Fibroblast of villous mesenchyme (primary cell): Measurements from ENCODE around the gene AGPAT1. TPM values are rescaled to one million over a fixed set of nuclear protein-coding genes. Genes with fewer than 3 reads are reported as not detected.
"Not testable (repeated sequence)": the region's sequence is repeated elsewhere in the genome, so short reads cannot be mapped to it uniquely, and the experiment has no call there.

Experiments
- DNase-seq: peaks from one replicate; pipeline ENCODE4 v3.0.0-alpha.2; 2010; ENCODE audit warnings: low read depth
- H3K4me3 ChIP-seq: 2 replicates; pipeline ENCODE4 v1.5.1; 2011; ENCODE audit warnings: low read depth, mild to moderate bottlenecking, low read length
- total RNA-seq: library from RNA; depleted of rRNA; stranded (reverse); fragments of >200 nt; gene quantifications from 2 replicates; pipeline ENCODE4 v1.2.3, GENCODE V29; 2012
- TF ChIP-seq, protein P1 (sequence below): IDR thresholded peaks from 2 replicates; pipeline ENCODE4 v1.5.1; 2012; ENCODE audit warnings: low read depth, mild to moderate bottlenecking, low read length; ENCODE audit not compliant: insufficient read depth

Gene AGPAT1
- total RNA-seq, 1 donor: 30.2 TPM

DNA sequence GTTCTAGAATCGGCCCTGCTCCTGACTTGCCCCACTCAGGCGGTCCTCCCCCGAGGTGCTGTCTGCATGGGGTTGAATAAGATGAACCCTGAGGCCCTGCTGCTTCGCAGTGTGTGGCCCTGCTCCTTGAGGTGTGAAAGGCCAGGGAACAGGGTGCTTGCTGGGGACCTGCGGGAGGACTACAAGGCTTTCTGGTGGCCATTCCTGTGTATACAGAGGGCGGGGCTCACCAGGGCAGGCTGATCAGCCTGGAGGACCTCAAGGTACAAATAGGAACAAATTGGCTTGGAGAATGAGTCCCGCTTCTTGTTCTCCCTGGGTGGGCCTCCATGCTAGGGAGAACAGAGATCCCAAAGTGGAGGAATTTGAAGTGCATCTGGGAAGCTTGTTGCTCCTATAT is 42.3 kb upstream of the AGPAT1 start:
- DNase-seq: no peak
- TF ChIP-seq, protein P1, sequence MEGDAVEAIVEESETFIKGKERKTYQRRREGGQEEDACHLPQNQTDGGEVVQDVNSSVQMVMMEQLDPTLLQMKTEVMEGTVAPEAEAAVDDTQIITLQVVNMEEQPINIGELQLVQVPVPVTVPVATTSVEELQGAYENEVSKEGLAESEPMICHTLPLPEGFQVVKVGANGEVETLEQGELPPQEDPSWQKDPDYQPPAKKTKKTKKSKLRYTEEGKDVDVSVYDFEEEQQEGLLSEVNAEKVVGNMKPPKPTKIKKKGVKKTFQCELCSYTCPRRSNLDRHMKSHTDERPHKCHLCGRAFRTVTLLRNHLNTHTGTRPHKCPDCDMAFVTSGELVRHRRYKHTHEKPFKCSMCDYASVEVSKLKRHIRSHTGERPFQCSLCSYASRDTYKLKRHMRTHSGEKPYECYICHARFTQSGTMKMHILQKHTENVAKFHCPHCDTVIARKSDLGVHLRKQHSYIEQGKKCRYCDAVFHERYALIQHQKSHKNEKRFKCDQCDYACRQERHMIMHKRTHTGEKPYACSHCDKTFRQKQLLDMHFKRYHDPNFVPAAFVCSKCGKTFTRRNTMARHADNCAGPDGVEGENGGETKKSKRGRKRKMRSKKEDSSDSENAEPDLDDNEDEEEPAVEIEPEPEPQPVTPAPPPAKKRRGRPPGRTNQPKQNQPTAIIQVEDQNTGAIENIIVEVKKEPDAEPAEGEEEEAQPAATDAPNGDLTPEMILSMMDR: no peak
- H3K4me3 ChIP-seq: no peak overlapping the region

DNA sequence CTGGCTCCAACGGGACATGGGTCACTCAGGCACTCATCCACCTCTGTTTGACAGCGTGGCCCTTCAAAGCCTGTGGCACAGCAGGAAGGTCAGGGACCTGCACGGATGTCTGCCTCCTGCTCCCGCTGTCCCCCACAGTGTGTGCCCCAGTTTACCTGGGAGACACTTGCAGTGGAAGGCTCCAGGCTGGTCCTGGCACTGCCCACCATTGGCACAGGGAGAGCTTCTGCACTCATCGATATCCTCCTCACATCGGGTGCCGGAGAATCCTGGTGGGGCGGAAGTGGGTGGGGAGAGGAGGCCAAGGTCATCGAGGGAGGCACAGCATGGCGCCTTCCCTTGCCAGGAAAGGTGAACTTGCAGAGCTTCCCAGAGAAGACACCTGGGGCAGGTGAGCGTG is 41.1 kb upstream of the AGPAT1 start:
- TF ChIP-seq, protein P1: no peak
- DNase-seq: no peak
- H3K4me3 ChIP-seq: no peak overlapping the region

DNA sequence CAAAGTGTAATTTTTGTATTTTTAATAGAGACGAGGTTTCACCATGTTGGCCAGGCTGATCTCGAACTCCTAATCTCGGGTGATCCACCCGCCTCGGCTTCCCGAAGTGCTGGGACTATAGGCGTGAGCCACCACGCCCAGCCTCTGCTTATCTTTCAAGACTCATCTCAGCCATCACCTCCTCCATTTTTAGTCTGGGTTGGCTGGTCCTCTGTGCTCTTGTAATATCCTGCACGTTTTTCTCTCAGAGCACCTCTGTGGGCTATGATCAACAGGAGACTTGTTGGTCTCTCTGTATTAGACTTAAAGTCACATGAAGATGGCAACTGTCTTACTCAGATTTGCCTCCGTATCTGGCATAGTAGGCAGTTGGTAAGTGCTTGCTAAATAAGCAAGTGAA is 40.4 kb upstream of the AGPAT1 start:
- no peak overlapping the region for H3K4me3 ChIP-seq
- no peak for DNase-seq
- TF ChIP-seq, protein P1: no peak

GRCh38 chr6:32215617-32216016 is 39.7 kb upstream of the AGPAT1 start:
- TF ChIP-seq, protein P1: no peak
- no peak for DNase-seq
- H3K4me3 ChIP-seq: no peak overlapping the region

DNA sequence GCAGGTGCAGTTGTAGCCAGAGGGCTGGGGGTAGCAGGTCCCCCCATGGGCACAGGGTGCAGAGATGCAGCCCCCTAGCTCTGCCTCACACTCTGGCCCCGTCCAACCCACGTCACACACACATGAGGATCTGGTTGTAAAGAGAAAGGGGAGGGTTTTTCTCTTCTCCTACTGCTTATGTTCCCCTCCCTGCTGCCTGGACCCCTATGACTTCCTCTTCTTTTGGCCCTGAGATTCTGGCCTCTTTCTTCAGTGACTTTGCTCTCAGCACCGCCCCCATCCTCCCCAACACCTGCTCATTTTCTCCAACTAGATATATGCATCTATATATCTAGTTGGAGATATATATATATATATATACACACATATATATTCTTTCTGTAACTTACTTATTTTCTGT is 38.2 kb upstream of the AGPAT1 start:
- H3K4me3 ChIP-seq: no peak overlapping the region
- TF ChIP-seq, protein P1: no peak
- DNase-seq: no peak

DNA sequence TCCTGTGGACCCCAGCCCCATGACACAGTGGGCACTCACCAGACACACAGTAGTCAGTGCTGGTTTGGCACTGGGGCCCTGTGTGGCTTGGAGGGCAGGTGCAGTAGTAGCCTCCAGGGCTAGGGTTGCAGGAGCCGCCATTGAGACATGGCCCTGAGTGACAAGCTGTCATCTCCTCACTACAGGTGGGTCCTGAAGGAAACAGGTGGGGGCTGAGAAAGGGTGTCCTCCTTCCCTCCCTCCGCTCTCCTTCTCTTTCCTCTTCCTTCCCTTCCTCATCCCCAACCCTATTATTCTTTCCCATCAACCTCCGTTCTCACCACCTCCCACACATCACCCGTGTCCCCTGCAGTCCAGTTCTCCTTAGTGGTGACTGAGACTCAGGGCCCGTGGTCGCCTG is 37.8 kb upstream of the AGPAT1 start:
- no peak overlapping the region for H3K4me3 ChIP-seq
- TF ChIP-seq, protein P1: no peak
- DNase-seq: no peak

DNA sequence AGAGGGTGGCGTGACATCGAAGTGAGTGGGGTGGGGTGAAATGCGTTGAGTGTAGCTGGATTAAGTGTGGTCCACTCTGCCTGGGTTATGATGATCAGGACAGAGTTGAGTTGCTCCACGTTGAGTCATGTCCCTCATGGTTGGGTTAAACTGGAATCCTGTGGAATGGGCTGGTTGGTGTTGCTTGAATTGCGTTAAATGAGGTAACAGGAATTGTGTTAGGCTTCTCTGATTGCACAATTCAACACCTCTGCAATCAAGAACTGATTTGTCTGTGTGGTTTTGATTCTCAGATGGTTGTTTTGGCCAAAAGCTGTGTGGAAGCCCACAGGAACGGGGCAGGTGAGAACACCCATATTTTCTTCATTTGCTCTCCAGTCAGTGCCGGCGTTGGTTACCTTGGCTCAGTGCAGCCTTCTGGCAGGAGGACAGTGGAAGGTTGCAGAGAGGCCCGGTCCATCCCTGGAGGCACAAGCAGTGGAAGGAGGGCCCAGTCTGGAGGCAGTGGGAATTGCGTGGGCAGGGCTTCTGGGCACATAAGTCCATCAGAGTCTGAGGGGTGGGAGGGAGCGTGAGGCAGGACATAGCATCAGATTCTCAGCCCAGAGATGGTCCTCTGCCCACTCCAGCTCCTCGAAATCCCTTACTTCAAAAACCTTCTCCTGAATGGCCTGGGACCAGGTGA is 36.3 kb upstream of the AGPAT1 start:
- no peak overlapping the region for H3K4me3 ChIP-seq
- DNase-seq: no peak
- TF ChIP-seq, protein P1: no peak

DNA sequence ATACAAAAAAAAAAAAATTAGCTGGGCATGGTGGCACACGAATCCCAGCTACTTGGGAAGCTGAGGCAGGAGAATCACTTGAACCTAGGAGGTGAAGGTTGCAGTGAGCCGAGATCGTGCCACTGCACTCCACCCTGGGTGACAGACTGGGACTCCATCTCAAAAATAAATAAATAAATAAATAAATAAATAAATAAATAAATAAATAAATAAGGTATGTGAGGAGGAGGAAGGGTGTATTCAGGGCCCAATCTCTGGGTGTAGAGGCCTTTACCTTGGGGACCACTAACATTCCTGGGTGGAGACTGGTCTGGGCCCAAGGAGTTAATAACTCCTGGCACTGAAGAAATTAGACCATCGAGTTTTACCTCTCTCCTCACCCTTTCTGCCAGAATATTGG is 35.5 kb upstream of the AGPAT1 start:
- H3K4me3 ChIP-seq, DNase-seq: not testable (repeated sequence)
